ENCODE data around the gene TNFRSF13B. TPM values are rescaled to one million over a fixed set of nuclear protein-coding genes. Genes with fewer than 3 reads are reported as not detected.

TNFRSF13B gene
- total and polyA plus RNA-seq, 10 of the 15 experiments (the other 5 are each of a cell fraction or from before 2014, with no cell fraction given): 15.5 to 231 (median 119) TPM

- Histone ChIP-seq H3K27ac (ENCODE audit: control insufficient read depth, insufficient read depth) (no peak overlapping the region), H2AFZ (ENCODE audit: control insufficient read depth, low read depth, low read length) (no peak overlapping the region), H3K9ac (ENCODE audit: control insufficient read depth, insufficient read depth, low read length) (no peak overlapping the region), H3K36me3 (ENCODE audit: control insufficient read depth in 2 of 2, insufficient read depth in 2 of 2, low read length in 1 of 2) (no peaks in the 10 kb centered on the region), H3K79me2 (ENCODE audit: control insufficient read depth, insufficient read depth, low read length) (no peaks in the 10 kb centered on the region), H3K4me2 (ENCODE audit: control insufficient read depth, insufficient read depth) (no peak overlapping the region), H3K9me3 (replicated peaks; ENCODE audit: control insufficient read depth, insufficient read depth, low read length) (no peaks in the 10 kb centered on the region), H3K27me3 (replicated peaks in 1 of 2; ENCODE audit: control insufficient read depth in 2 of 2, insufficient read depth in 2 of 2, low read length in 1 of 2) (no peaks in the 10 kb centered on the region), H3K4me3 (no peak overlapping the region), H4K20me1 (ENCODE audit: control insufficient read depth, insufficient read depth) (no peaks in the 10 kb centered on the region), H3K4me1 (ENCODE audit: control insufficient read depth, insufficient read depth, low read length) (peaks cover 8% of the 10 kb centered on the region)
- ChIA-PET SMC1A (ENCODE audit: uncharacterized antibody, unreplicated experiment) (interaction anchor here (5.7 kb wide), 1 partner anchor 71 kb away, joined by 27 read pairs; no protein-coding TSS in a partner anchor), CTCF (no interaction called here), POLR2A (no interaction called here), RAD21 (ENCODE audit: unreplicated experiment) (interaction anchor here (1.2 kb wide), 1 partner anchor 73 kb away, joined by 3 read pairs; no protein-coding TSS in a partner anchor)
- no peak for ATAC-seq
- 61% methylated on average over 6 of the region's 6 CpGs for WGBS (ENCODE audit: insufficient coverage, insufficient replicate concordance, low lambda C conversion rate, missing lambda C conversion rate)
- no peak for FAIRE-seq
- in situ Hi-C loops (cut with MboI): no loop called here
- no peak for DNase-seq (ENCODE audit: low read depth, low spot score)
- BruUV-seq (replicated peaks): no TSS peak
- intact Hi-C loops (cut with micrococcal nuclease; ENCODE audit: unreplicated experiment): no loop called here
- TF ChIP-seq CHD2 (IDR thresholded peaks at IDR 0.05; ENCODE audit: borderline replicate concordance, low read depth, low read length) (no peak), TBL1XR1 (IDR thresholded peaks at IDR 0.05; ENCODE audit: low read depth, low read length) (no peak), ZNF217 (IDR thresholded peaks at IDR 0.05) (no peak), IRF4 (IDR thresholded peaks at IDR 0.05; ENCODE audit: low read depth, low read length) (no peak), REST (IDR thresholded peaks at IDR 0.05; ENCODE audit: low read depth, low read length) (no peak), SIX5 (IDR thresholded peaks at IDR 0.05; ENCODE audit: low read depth, low read length, severe bottlenecking) (no peak), SMC3 (IDR thresholded peaks at IDR 0.05; ENCODE audit: borderline replicate concordance, low read length) (no peak), CREB1 (IDR thresholded peaks at IDR 0.05; ENCODE audit: low read depth) (no peak), GATAD2B (conservative IDR thresholded peaks at IDR 0.05; ENCODE audit: low read depth) (no peak), ZBTB4 (CRISPR knock-in tag; IDR thresholded peaks at IDR 0.05) (no peak), SMAD1 (IDR thresholded peaks at IDR 0.05; ENCODE audit: low read depth, partially characterized antibody) (no peak), NR2C1 (IDR thresholded peaks at IDR 0.05) (no peak), ETV6 (conservative IDR thresholded peaks at IDR 0.05 in 1 of 2, IDR thresholded peaks at IDR 0.05 in 1 of 2; ENCODE audit: borderline replicate concordance in 1 of 2, low read depth in 1 of 2) (no peak)
- TF ChIP-seq, protein P1, sequence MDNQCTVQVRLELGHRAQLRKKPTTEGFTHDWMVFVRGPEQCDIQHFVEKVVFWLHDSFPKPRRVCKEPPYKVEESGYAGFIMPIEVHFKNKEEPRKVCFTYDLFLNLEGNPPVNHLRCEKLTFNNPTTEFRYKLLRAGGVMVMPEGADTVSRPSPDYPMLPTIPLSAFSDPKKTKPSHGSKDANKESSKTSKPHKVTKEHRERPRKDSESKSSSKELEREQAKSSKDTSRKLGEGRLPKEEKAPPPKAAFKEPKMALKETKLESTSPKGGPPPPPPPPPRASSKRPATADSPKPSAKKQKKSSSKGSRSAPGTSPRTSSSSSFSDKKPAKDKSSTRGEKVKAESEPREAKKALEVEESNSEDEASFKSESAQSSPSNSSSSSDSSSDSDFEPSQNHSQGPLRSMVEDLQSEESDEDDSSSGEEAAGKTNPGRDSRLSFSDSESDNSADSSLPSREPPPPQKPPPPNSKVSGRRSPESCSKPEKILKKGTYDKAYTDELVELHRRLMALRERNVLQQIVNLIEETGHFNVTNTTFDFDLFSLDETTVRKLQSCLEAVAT (IDR thresholded peaks at IDR 0.05): no peak
- TF ChIP-seq, protein P2, sequence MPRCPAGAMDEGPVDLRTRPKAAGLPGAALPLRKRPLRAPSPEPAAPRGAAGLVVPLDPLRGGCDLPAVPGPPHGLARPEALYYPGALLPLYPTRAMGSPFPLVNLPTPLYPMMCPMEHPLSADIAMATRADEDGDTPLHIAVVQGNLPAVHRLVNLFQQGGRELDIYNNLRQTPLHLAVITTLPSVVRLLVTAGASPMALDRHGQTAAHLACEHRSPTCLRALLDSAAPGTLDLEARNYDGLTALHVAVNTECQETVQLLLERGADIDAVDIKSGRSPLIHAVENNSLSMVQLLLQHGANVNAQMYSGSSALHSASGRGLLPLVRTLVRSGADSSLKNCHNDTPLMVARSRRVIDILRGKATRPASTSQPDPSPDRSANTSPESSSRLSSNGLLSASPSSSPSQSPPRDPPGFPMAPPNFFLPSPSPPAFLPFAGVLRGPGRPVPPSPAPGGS (IDR thresholded peaks at IDR 0.05; ENCODE audit: borderline replicate concordance, insufficient read depth, low read depth, low read length, poor library complexity, severe bottlenecking): no peak
Measured at GRCh38 chr17:16918443-16918842, 53.5 kb downstream of the TNFRSF13B start.
